Hepatocyte (in vitro differentiated cells): ENCODE measurements around the gene CCDC172. TPM values are rescaled to one million over a fixed set of nuclear protein-coding genes. Genes with fewer than 3 reads are reported as not detected.

Source experiments
- DNase-seq: peaks from one replicate; pipeline ENCODE4 v3.0.0-alpha.2; 2016; ENCODE audit warnings: low spot score
- H2AFZ ChIP-seq: fragments of 200-600 bp; sonication (generic); 2 replicates; pipeline ENCODE4 v1.6.0; 2016; ENCODE audit warnings: antibody characterized with exemption, mild to moderate bottlenecking
- H3K27ac ChIP-seq: fragments of 200-600 bp; sonication (generic); 2 replicates; pipeline ENCODE4 v1.5.1; 2016; ENCODE audit warnings: mild to moderate bottlenecking
- H3K27me3 ChIP-seq: fragments of 200-600 bp; sonication (generic); 2 replicates; pipeline ENCODE4 v1.6.1; 2016
- H3K36me3 ChIP-seq: fragments of 200-600 bp; sonication (generic); replicated peaks from 2 replicates; pipeline ENCODE4 v1.5.1; 2016; ENCODE audit warnings: low read depth; ENCODE audit not compliant: insufficient read depth
- H3K4me1 ChIP-seq: fragments of 200-600 bp; sonication (generic); 2 replicates; pipeline ENCODE4 v1.5.1; 2016; ENCODE audit warnings: mild to moderate bottlenecking, moderate library complexity; ENCODE audit not compliant: insufficient read depth
- H3K4me2 ChIP-seq: fragments of 200-600 bp; sonication (generic); 2 replicates; pipeline ENCODE4 v1.6.0; 2016
- H3K4me3 ChIP-seq: fragments of 200-600 bp; sonication (generic); 2 replicates; pipeline ENCODE4 v1.5.1; 2016; ENCODE audit warnings: mild to moderate bottlenecking
- H3K79me2 ChIP-seq: fragments of 200-600 bp; sonication (generic); 2 replicates; pipeline ENCODE4 v1.6.0; 2017; ENCODE audit warnings: mild to moderate bottlenecking
- H3K9me2 ChIP-seq: fragments of 200-600 bp; sonication (generic); replicated peaks from 2 replicates; pipeline ENCODE4 v1.6.0; 2017; ENCODE audit warnings: mild to moderate bottlenecking; ENCODE audit not compliant: insufficient read depth
- H3K9me3 ChIP-seq: fragments of 200-600 bp; sonication (generic); 2 replicates; pipeline ENCODE4 v1.5.1; 2016; ENCODE audit warnings: low read depth, mild to moderate bottlenecking
- H4K20me1 ChIP-seq: fragments of 200-600 bp; sonication (generic); 2 replicates; pipeline ENCODE4 v1.6.0; 2016; ENCODE audit warnings: mild to moderate bottlenecking; ENCODE audit not compliant: insufficient read depth, poor library complexity, severe bottlenecking
- CTCF ChIP-seq: fragments of 200-600 bp; sonication (generic); IDR thresholded peaks from 2 replicates; pipeline ENCODE4 v1.5.1; 2016; ENCODE audit warnings: antibody characterized with exemption, mild to moderate bottlenecking; ENCODE audit not compliant: poor library complexity
- EZH2 ChIP-seq: fragments of 200-600 bp; sonication (generic); IDR thresholded peaks from 2 replicates; pipeline ENCODE4 v1.6.1; 2016; ENCODE audit warnings: antibody characterized with exemption, mild to moderate bottlenecking, borderline replicate concordance
- EZH2phosphoT487 ChIP-seq: fragments of 200-600 bp; sonication (generic); IDR thresholded peaks from one replicate; pipeline ENCODE4 v1.6.1; 2018; ENCODE audit warnings: antibody characterized with exemption, mild to moderate bottlenecking, low read depth, moderate library complexity; ENCODE audit not compliant: unreplicated experiment, severe bottlenecking
- WGBS: methylation state at CpG from one replicate; pipeline ENCODE4 v1.1.6; 2016; ENCODE audit warnings: low lambda C conversion rate; ENCODE audit errors: missing lambda C conversion rate; 5-methylcytosine and 5-hydroxymethylcytosine counted together
- polyA plus RNA-seq: library from polyadenylated mRNA; unstranded; fragments of >200 nt; fragmentation: Nextera tagmentation; extraction: Ambion mirVana; gene quantifications from 2 replicates; pipeline ENCODE4 v1.2.1, GENCODE V29; 2016
- small RNA-seq: library from RNA; depleted of rRNA; stranded (forward); fragments of <200 nt; gene quantifications from one replicate; pipeline ENCODE3, GENCODE V24; 2014
- total RNA-seq: library from RNA; depleted of rRNA; stranded (reverse); fragments of >200 nt; gene quantifications from 2 replicates; pipeline ENCODE4 v1.2.3, GENCODE V29; 2014

The CCDC172 gene
- total and polyA plus RNA-seq, 2 experiments from 2014 or later, result not detected

DNA sequence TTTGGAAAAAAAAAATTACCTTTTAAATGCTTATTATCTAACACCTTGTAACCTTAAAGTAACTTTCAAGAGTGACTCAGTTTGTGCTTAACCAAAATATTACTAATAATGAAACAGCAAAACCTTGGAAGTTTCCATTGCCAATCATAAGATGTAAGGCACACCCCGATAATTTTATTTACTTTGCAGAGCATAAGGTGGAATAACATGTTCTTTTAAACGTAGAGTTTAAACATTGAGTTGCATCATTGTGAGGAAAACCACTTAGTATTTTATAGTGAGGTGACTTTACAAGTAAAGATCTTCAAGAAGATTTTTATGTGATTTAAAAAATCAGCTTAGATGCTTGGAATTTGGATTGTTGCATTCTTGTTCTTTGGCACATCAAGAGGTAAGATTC is 103.4 kb downstream of the CCDC172 start, which contains the start of gene PNLIPRP3:
Gene PNLIPRP3 (plus strand): TSS at position 177 of the 400 bp plus-strand sequence. CDS start 166 bp downstream, at position 343.
- no peaks in the 10 kb centered on the region for H3K27me3 ChIP-seq
- no peaks in the 10 kb centered on the region for H4K20me1 ChIP-seq
- no peak within 1 kb of the TSS for H3K27ac ChIP-seq
- TF ChIP-seq EZH2phosphoT487 (no peak), CTCF (no peak), EZH2 (no peak)
- no peak within 1 kb of the TSS for H3K4me2 ChIP-seq
- no peak for DNase-seq
- no peak within 1 kb of the TSS for H2AFZ ChIP-seq
- H3K9me3 ChIP-seq, result no peaks in the 10 kb centered on the region
- 59% methylated on average over 2 of the region's 2 CpGs for WGBS
- H3K9me2 ChIP-seq, result no peaks in the 10 kb centered on the region
- no peaks in the 10 kb centered on the region for H3K4me1 ChIP-seq
- no peaks in the 10 kb centered on the region for H3K36me3 ChIP-seq
- no peaks in the 10 kb centered on the region for H3K79me2 ChIP-seq
- H3K4me3 ChIP-seq, result no peak within 1 kb of the TSS

GRCh38 chr10:116429288-116429977 is 105.2 kb downstream of the CCDC172 start:
- Histone ChIP-seq H3K9me3 (no peaks in the 10 kb centered on the region), H3K36me3 (no peaks in the 10 kb centered on the region), H3K27me3 (no peaks in the 10 kb centered on the region), H3K27ac (no peak overlapping the region), H2AFZ (no peak overlapping the region), H3K4me3 (no peak overlapping the region), H4K20me1 (no peaks in the 10 kb centered on the region), H3K4me1 (no peaks in the 10 kb centered on the region), H3K79me2 (no peaks in the 10 kb centered on the region), H3K4me2 (no peak overlapping the region), H3K9me2 (no peaks in the 10 kb centered on the region)
- no peak for TF ChIP-seq CTCF
- no peak for TF ChIP-seq EZH2phosphoT487
- TF ChIP-seq EZH2, result no peak
- WGBS, result 76% methylated on average over 4 of the region's 4 CpGs
- no peak for DNase-seq

Small RNA genes lying within 50 kb of the gene (small RNA-seq; reads per million reads assigned to genes)
- gene SNRPGP6, result not detected

Other genes starting within 250 kb of the CCDC172 start
- 2.9 and 4.5 TPM in 2 replicates for gene GFRA1, start 51.2 kb upstream of the CCDC172 start, total RNA-seq
- 0.48 and 1.8 TPM in 2 replicates for gene GFRA1, start 51.2 kb upstream of the CCDC172 start, polyA plus RNA-seq
- gene PNLIPRP3, start 103.4 kb downstream of the CCDC172 start, total RNA-seq, result 0.93 and 1.0 TPM in 2 replicates
- 0.46 TPM in 1 of 2 replicates, not detected in the other for gene PNLIPRP3, start 103.4 kb downstream of the CCDC172 start, polyA plus RNA-seq
- gene PNLIP, start 221.5 kb downstream of the CCDC172 start, total RNA-seq, result 0.13 TPM in 1 of 2 replicates, not detected in the other
- gene PNLIP, start 221.5 kb downstream of the CCDC172 start, polyA plus RNA-seq, result not detected in 2 replicates